Common myeloid progenitor, CD34-positive (primary cell): ENCODE measurements around the gene KBTBD8.

Source experiments
- CTCF ChIA-PET: fragments of 350-600 bp; sonication (Branson Sonifier 250); formaldehyde crosslinking; loops from one replicate; lab custom pipeline; 2021; ENCODE audit warnings: antibody characterized with exemption; lab: Charles Lee
- POLR2A ChIA-PET: fragments of 350-600 bp; sonication (Branson Sonifier 250); formaldehyde crosslinking; loops from one replicate; lab custom pipeline; 2021; ENCODE audit warnings: antibody characterized with exemption; lab: Charles Lee
- DNase-seq, 3 donors: peaks; one replicate each; pipeline versions ENCODE4 v3.0.0 to v3.0.0-alpha.2; 2013
- H3K27ac ChIP-seq, 2 experiments: 1 replicate in 1 of 2; 2 replicates in 1 of 2; pipeline ENCODE4 v1.7.0; 2013; ENCODE audit warnings: inconsistent platforms in 2 of 2, low read length in 2 of 2, mild to moderate bottlenecking in 2 of 2, low read depth in 1 of 2, moderate library complexity in 1 of 2; ENCODE audit not compliant: severe bottlenecking in 2 of 2, insufficient read depth in 1 of 2, poor library complexity in 1 of 2
- H3K27me3 ChIP-seq, 5 experiments: replicated peaks in 2 of 5; 1 replicate in 3 of 5; 2 replicates in 2 of 5; pipeline versions ENCODE4 v1.6.1 to v1.7.0; 2013; ENCODE audit warnings: low read length in 4 of 5, mild to moderate bottlenecking in 2 of 5, moderate library complexity in 2 of 5, inconsistent platforms in 1 of 5; ENCODE audit not compliant: insufficient read depth in 5 of 5, control insufficient read depth in 4 of 5
- H3K36me3 ChIP-seq, 4 experiments: 1 replicate in 2 of 4; 2 replicates in 2 of 4; pipeline versions ENCODE4 v1.6.1 to v1.7.0; 2013; ENCODE audit warnings: low read length in 3 of 4, control low read depth in 1 of 4, mild to moderate bottlenecking in 1 of 4; ENCODE audit not compliant: control insufficient read depth in 4 of 4, insufficient read depth in 4 of 4
- H3K4me1 ChIP-seq, 4 experiments: 1 replicate in 3 of 4; 2 replicates in 1 of 4; pipeline versions ENCODE4 v1.6.1 to v1.7.1; 2013; ENCODE audit warnings: low read length in 3 of 4, mild to moderate bottlenecking in 3 of 4, control low read depth in 1 of 4, inconsistent platforms in 1 of 4, moderate library complexity in 1 of 4; ENCODE audit not compliant: control insufficient read depth in 4 of 4, insufficient read depth in 4 of 4; ENCODE audit errors: control extremely low read depth in 1 of 4
- H3K4me3 ChIP-seq, 7 experiments: 1 replicate in 4 of 7; 2 replicates in 3 of 7; pipeline versions ENCODE4 v1.5.1 to v1.7.0; 2013; ENCODE audit warnings: mild to moderate bottlenecking in 7 of 7, low read length in 6 of 7, moderate library complexity in 6 of 7, inconsistent platforms in 2 of 7, low read depth in 2 of 7, control low read depth in 1 of 7; ENCODE audit not compliant: insufficient read depth in 4 of 7, control insufficient read depth in 1 of 7; ENCODE audit errors: extremely low read depth in 1 of 7
- H3K9me3 ChIP-seq, 5 experiments: 1 replicate in 4 of 5; 2 replicates in 1 of 5; pipeline versions ENCODE4 v1.6.1 to v1.7.1; 2013; ENCODE audit warnings: low read length in 4 of 5, mild to moderate bottlenecking in 2 of 5, inconsistent platforms in 1 of 5, low read depth in 1 of 5, moderate library complexity in 1 of 5; ENCODE audit not compliant: control insufficient read depth in 4 of 5, insufficient read depth in 2 of 5; ENCODE audit errors: control extremely low read depth in 1 of 5
- WGBS: methylation state at CpG from one replicate; pipeline ENCODE4 v1.1.5; 2013; ENCODE audit not compliant: insufficient coverage; 5-methylcytosine and 5-hydroxymethylcytosine counted together

Gene KBTBD8

GRCh38 chr3:67017211-67017610, 19.1 kb downstream of the KBTBD8 start:
- CTCF ChIA-PET, result no interaction called here
- H3K36me3 ChIP-seq, result peaks cover 0 to 2% (median 0%) of the 10 kb centered on the region in 4 experiments
- WGBS, result no CpG with 5 or more reads among the region's 1 CpG
- POLR2A ChIA-PET, result no interaction called here
- H3K4me1 ChIP-seq, result peaks cover 0 to 9% (median 7%) of the 10 kb centered on the region in 4 experiments
- H3K9me3 ChIP-seq, result no peaks in the 10 kb centered on the region
- H3K4me3 ChIP-seq, result no peak overlapping the region
- H3K27ac ChIP-seq, result no peak overlapping the region
- DNase-seq, result peak; percentile 35 to 81 (median 70)
- no peaks in the 10 kb centered on the region for H3K27me3 ChIP-seq

GRCh38 chr3:67018105-67018788, 20.1 kb downstream of the KBTBD8 start:
- H3K4me1 ChIP-seq, result peaks cover 0 to 9% (median 7%) of the 10 kb centered on the region in 4 experiments
- CTCF ChIA-PET, result no interaction called here
- H3K27ac ChIP-seq, result no peak overlapping the region
- POLR2A ChIA-PET, result no interaction called here
- DNase-seq, result peak in 2 of 3 donors; percentile 38 to 44
- 34% methylated on average over 11 of the region's 12 CpGs for WGBS
- H3K36me3 ChIP-seq, result no peaks in the 10 kb centered on the region
- no peaks in the 10 kb centered on the region for H3K27me3 ChIP-seq
- no peak overlapping the region for H3K4me3 ChIP-seq
- H3K9me3 ChIP-seq, result no peaks in the 10 kb centered on the region

GRCh38 chr3:67018789-67019526, 20.9 kb downstream of the KBTBD8 start:
- CTCF ChIA-PET, result no interaction called here
- no peaks in the 10 kb centered on the region for H3K36me3 ChIP-seq

GRCh38 chr3:67028001-67028784, 30.1 kb downstream of the KBTBD8 start:
- WGBS, result 100% methylated on average over 1 of the region's 5 CpGs

More at GRCh38 chr3:67018789-67019526, 20.9 kb downstream of the KBTBD8 start:
- no peaks in the 10 kb centered on the region for H3K9me3 ChIP-seq
- no peak overlapping the region for H3K27ac ChIP-seq
- peaks cover 0 to 9% (median 7%) of the 10 kb centered on the region in 4 experiments for H3K4me1 ChIP-seq
- 96% methylated on average over 11 of the region's 13 CpGs for WGBS
- H3K27me3 ChIP-seq, result no peaks in the 10 kb centered on the region
- POLR2A ChIA-PET, result no interaction called here
- peak overlapping the region in 1 of 7 experiments; percentile 5 for H3K4me3 ChIP-seq
- no peak for DNase-seq

GRCh38 chr3:67030785-67031740, 33.0 kb downstream of the KBTBD8 start:
- Histone ChIP-seq H3K27me3 (no peaks in the 10 kb centered on the region), H3K27ac (no peak overlapping the region), H3K9me3 (no peaks in the 10 kb centered on the region), H3K36me3 (no peaks in the 10 kb centered on the region), H3K4me3 (peak overlapping the region in 1 of 7 experiments; percentile 6), H3K4me1 (peaks cover 0 to 24% (median 8%) of the 10 kb centered on the region in 4 experiments)
- 0% methylated on average over 1 of the region's 3 CpGs for whole genome bisulfite sequencing
- POLR2A ChIA-PET, result no interaction called here
- CTCF ChIA-PET, result interaction anchor here (1.3 to 1.5 kb wide), 2 partner anchors 10 to 22 kb away, joined by 3 to 4 read pairs; no protein-coding TSS in a partner anchor
- peak in 2 of 3 donors; percentile 22 to 47 for DNase-seq

More at GRCh38 chr3:67028001-67028784, 30.1 kb downstream of the KBTBD8 start:
- peaks cover 0 to 21% (median 8%) of the 10 kb centered on the region in 4 experiments for H3K4me1 ChIP-seq
- H3K27me3 ChIP-seq, result no peaks in the 10 kb centered on the region
- H3K27ac ChIP-seq, result no peak overlapping the region
- H3K36me3 ChIP-seq, result no peaks in the 10 kb centered on the region
- ChIA-PET POLR2A (no interaction called here), CTCF (no interaction called here)
- no peaks in the 10 kb centered on the region for H3K9me3 ChIP-seq
- DNase-seq, result no peak
- no peak overlapping the region for H3K4me3 ChIP-seq

GRCh38 chr3:67031986-67032385, 33.9 kb downstream of the KBTBD8 start:
- no peak overlapping the region for H3K27ac ChIP-seq
- no peaks in the 10 kb centered on the region for H3K36me3 ChIP-seq
- no peaks in the 10 kb centered on the region for H3K27me3 ChIP-seq
- H3K9me3 ChIP-seq, result no peaks in the 10 kb centered on the region
- no peak overlapping the region for H3K4me3 ChIP-seq
- WGBS, result 86% methylated on average over 1 of the region's 1 CpG
- DNase-seq, result no peak
- CTCF ChIA-PET, result no interaction called here
- POLR2A ChIA-PET, result no interaction called here
- peaks cover 0 to 24% (median 8%) of the 10 kb centered on the region in 4 experiments for H3K4me1 ChIP-seq
